K562 (cell line): Measurements from ENCODE around the gene SLC2A10. TPM values are rescaled to one million over a fixed set of nuclear protein-coding genes. Genes with fewer than 3 reads are reported as not detected.

ENCODE experiments used
- ATF7 ChIP-seq: fragments of 450-650 bp; IDR thresholded peaks from 2 replicates; pipeline ENCODE4 v1.7.1; 2014; ENCODE audit warnings: mild to moderate bottlenecking, moderate library complexity
- C11orf30 ChIP-seq: fragments of 450-650 bp; IDR thresholded peaks from 2 replicates; pipeline ENCODE4 v1.6.1; 2016; ENCODE audit warnings: low read depth, mild to moderate bottlenecking
- FOXP4 ChIP-seq: sonication (generic); formaldehyde crosslinking; IDR thresholded peaks from 2 replicates; pipeline ENCODE4 v1.8.0; 2022; ENCODE audit warnings: mild to moderate bottlenecking, missing genetic modification reagents, borderline replicate concordance
- HMGN3 ChIP-seq: IDR thresholded peaks from 2 replicates; pipeline ENCODE4 v1.6.1; 2011; ENCODE audit warnings: borderline replicate concordance, low read depth, mild to moderate bottlenecking, mixed read lengths, low read length; ENCODE audit not compliant: insufficient read length; ENCODE audit errors: extremely low read depth
- POLR2G ChIP-seq: fragments of 200-400 bp; formaldehyde crosslinking; IDR thresholded peaks from 2 replicates; pipeline ENCODE4 v1.6.1; 2017; ENCODE audit warnings: low read depth, mild to moderate bottlenecking, antibody characterized with exemption, low read length, moderate library complexity
- ZFPM2 ChIP-seq: fragments of 250-450 bp; sonication (Bioruptor Pico); IDR thresholded peaks from 2 replicates; pipeline ENCODE4 v1.5.1; 2022; ENCODE audit warnings: mild to moderate bottlenecking
- ZNF695 ChIP-seq: fragments of 450-650 bp; formaldehyde crosslinking; IDR thresholded peaks from 2 replicates; pipeline ENCODE4 v1.4.0; 2020; ENCODE audit warnings: mild to moderate bottlenecking, moderate library complexity
- polyA plus RNA-seq, 8 experiments: library from polyadenylated mRNA; depleted of rRNA in 4 of 8; stranded (reverse) in 5 of 8; unstranded in 3 of 8; fragments of >200 nt; fragmentation: Nextera tagmentation in 2 of 8; fragmentation: Illumina TruSeq in 1 of 8; extraction: Ambion mirVana in 2 of 8; extraction: Trizol in 1 of 8; gene quantifications; 2 replicates each; pipeline versions ENCODE4 v1.2.1 to v1.2.3, GENCODE V29; 2011 to 2014; ENCODE audit warnings: inconsistent platforms in 1 of 8, missing spikeins in 1 of 8
- total RNA-seq, 7 experiments: library from RNA; depleted of rRNA in 6 of 7; stranded (reverse); fragments of >200 nt in 6 of 7; fragmentation: Illumina TruSeq in 2 of 7; extraction: Trizol in 2 of 7; gene quantifications; 2 replicates each; pipeline versions ENCODE4 v1.2.1 to v1.2.3, GENCODE V29; 2011 to 2021; ENCODE audit warnings: low replicate concordance in 1 of 7
- TF ChIP-seq, protein P1 (sequence below): fragments of 450-650 bp; IDR thresholded peaks from 2 replicates; pipeline ENCODE4 v1.6.1; 2016; ENCODE audit warnings: borderline replicate concordance
- TF ChIP-seq, protein P2 (sequence below): IDR thresholded peaks from 2 replicates; pipeline ENCODE4 v1.6.1; 2011; ENCODE audit warnings: borderline replicate concordance, low read depth, mild to moderate bottlenecking, moderate library complexity, low read length; ENCODE audit not compliant: insufficient read depth, poor library complexity, severe bottlenecking
- TF ChIP-seq, protein P3 (sequence below): sonication (generic); formaldehyde crosslinking; IDR thresholded peaks from 2 replicates; pipeline ENCODE4 v1.4.0; 2020; ENCODE audit warnings: mild to moderate bottlenecking, missing genetic modification reagents
- TF ChIP-seq, protein P4 (sequence below): fragments of 250-450 bp; sonication (Bioruptor Pico); IDR thresholded peaks from 2 replicates; pipeline ENCODE4 v1.4.0; 2020

Gene SLC2A10
- total and polyA plus RNA-seq, 9 of the 15 experiments (the other 6 are each of a cell fraction or from before 2014, with no cell fraction given) = 0.01 to 1.8 (median 0.10) TPM

- TF ChIP-seq, protein P1, sequence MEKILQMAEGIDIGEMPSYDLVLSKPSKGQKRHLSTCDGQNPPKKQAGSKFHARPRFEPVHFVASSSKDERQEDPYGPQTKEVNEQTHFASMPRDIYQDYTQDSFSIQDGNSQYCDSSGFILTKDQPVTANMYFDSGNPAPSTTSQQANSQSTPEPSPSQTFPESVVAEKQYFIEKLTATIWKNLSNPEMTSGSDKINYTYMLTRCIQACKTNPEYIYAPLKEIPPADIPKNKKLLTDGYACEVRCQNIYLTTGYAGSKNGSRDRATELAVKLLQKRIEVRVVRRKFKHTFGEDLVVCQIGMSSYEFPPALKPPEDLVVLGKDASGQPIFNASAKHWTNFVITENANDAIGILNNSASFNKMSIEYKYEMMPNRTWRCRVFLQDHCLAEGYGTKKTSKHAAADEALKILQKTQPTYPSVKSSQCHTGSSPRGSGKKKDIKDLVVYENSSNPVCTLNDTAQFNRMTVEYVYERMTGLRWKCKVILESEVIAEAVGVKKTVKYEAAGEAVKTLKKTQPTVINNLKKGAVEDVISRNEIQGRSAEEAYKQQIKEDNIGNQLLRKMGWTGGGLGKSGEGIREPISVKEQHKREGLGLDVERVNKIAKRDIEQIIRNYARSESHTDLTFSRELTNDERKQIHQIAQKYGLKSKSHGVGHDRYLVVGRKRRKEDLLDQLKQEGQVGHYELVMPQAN = peak; percentile 74; the same call in 1 of the 2 replicates
- TF ChIP-seq, protein P2, sequence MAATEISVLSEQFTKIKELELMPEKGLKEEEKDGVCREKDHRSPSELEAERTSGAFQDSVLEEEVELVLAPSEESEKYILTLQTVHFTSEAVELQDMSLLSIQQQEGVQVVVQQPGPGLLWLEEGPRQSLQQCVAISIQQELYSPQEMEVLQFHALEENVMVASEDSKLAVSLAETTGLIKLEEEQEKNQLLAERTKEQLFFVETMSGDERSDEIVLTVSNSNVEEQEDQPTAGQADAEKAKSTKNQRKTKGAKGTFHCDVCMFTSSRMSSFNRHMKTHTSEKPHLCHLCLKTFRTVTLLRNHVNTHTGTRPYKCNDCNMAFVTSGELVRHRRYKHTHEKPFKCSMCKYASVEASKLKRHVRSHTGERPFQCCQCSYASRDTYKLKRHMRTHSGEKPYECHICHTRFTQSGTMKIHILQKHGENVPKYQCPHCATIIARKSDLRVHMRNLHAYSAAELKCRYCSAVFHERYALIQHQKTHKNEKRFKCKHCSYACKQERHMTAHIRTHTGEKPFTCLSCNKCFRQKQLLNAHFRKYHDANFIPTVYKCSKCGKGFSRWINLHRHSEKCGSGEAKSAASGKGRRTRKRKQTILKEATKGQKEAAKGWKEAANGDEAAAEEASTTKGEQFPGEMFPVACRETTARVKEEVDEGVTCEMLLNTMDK = no peak
- TF ChIP-seq ZFPM2 (no peak), ATF7 (peak; percentile 78; the same call in 1 of the 2 replicates), ZNF695 (CRISPR knock-in tag) (no peak), POLR2G (peak; percentile 100), HMGN3 (peak; percentile 73), C11orf30 (peak; percentile 68), FOXP4 (CRISPR knock-in tag) (peak; percentile 46; the same call in 1 of the 2 replicates)
- TF ChIP-seq, protein P3, sequence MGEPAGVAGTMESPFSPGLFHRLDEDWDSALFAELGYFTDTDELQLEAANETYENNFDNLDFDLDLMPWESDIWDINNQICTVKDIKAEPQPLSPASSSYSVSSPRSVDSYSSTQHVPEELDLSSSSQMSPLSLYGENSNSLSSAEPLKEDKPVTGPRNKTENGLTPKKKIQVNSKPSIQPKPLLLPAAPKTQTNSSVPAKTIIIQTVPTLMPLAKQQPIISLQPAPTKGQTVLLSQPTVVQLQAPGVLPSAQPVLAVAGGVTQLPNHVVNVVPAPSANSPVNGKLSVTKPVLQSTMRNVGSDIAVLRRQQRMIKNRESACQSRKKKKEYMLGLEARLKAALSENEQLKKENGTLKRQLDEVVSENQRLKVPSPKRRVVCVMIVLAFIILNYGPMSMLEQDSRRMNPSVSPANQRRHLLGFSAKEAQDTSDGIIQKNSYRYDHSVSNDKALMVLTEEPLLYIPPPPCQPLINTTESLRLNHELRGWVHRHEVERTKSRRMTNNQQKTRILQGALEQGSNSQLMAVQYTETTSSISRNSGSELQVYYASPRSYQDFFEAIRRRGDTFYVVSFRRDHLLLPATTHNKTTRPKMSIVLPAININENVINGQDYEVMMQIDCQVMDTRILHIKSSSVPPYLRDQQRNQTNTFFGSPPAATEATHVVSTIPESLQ = 0 out of 2 replicates have a peak, but pooled peaks have one; percentile 88
- TF ChIP-seq, protein P4, sequence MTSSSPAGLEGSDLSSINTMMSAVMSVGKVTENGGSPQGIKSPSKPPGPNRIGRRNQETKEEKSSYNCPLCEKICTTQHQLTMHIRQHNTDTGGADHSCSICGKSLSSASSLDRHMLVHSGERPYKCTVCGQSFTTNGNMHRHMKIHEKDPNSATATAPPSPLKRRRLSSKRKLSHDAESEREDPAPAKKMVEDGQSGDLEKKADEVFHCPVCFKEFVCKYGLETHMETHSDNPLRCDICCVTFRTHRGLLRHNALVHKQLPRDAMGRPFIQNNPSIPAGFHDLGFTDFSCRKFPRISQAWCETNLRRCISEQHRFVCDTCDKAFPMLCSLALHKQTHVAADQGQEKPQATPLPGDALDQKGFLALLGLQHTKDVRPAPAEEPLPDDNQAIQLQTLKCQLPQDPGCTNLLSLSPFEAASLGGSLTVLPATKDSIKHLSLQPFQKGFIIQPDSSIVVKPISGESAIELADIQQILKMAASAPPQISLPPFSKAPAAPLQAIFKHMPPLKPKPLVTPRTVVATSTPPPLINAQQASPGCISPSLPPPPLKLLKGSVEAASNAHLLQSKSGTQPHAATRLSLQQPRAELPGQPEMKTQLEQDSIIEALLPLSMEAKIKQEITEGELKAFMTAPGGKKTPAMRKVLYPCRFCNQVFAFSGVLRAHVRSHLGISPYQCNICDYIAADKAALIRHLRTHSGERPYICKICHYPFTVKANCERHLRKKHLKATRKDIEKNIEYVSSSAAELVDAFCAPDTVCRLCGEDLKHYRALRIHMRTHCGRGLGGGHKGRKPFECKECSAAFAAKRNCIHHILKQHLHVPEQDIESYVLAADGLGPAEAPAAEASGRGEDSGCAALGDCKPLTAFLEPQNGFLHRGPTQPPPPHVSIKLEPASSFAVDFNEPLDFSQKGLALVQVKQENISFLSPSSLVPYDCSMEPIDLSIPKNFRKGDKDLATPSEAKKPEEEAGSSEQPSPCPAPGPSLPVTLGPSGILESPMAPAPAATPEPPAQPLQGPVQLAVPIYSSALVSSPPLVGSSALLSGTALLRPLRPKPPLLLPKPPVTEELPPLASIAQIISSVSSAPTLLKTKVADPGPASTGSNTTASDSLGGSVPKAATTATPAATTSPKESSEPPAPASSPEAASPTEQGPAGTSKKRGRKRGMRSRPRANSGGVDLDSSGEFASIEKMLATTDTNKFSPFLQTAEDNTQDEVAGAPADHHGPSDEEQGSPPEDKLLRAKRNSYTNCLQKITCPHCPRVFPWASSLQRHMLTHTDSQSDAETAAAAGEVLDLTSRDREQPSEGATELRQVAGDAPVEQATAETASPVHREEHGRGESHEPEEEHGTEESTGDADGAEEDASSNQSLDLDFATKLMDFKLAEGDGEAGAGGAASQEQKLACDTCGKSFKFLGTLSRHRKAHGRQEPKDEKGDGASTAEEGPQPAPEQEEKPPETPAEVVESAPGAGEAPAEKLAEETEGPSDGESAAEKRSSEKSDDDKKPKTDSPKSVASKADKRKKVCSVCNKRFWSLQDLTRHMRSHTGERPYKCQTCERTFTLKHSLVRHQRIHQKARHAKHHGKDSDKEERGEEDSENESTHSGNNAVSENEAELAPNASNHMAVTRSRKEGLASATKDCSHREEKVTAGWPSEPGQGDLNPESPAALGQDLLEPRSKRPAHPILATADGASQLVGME (CRISPR knock-in tag) = no peak; the same call in 1 of the 2 replicates
Measured at GRCh38 chr20:46689082-46689753, 20.2 kb upstream of the SLC2A10 start, which contains the start of gene TP53RK (continued).
